ENCODE measurements around the gene OXSR1.
A peak's percentile ranks its signal among the peaks of the same experiment; 100 is the strongest.
"Not testable (repeated sequence)": the region's sequence is repeated elsewhere in the genome, so short reads cannot be mapped to it uniquely, and the experiment has no call there.

The OXSR1 gene

GRCh38 chr3:38207254-38208003 is 42.1 kb downstream of the OXSR1 start:
- H3K4me3 ChIP-seq (ENCODE audit: low read depth, low read length) = no peak overlapping the region

GRCh38 chr3:38210141-38210757 is 44.9 kb downstream of the OXSR1 start:
- DNase-seq (ENCODE audit: low read depth) = no peak
- H3K4me3 ChIP-seq (ENCODE audit: low read depth, low read length) = no peak overlapping the region

More at GRCh38 chr3:38207254-38208003, 42.1 kb downstream of the OXSR1 start:
- no peak for DNase-seq (ENCODE audit: low read depth)

GRCh38 chr3:38212141-38212540 is 46.8 kb downstream of the OXSR1 start:
- no peak overlapping the region for H3K4me3 ChIP-seq (ENCODE audit: low read depth, low read length)
- no peak for DNase-seq (ENCODE audit: low read depth)

- H3K4me3 ChIP-seq (ENCODE audit: low read depth, low read length) = no peak overlapping the region
- DNase-seq (ENCODE audit: low read depth) = no peak
Measured at GRCh38 chr3:38214560-38214959, 49.2 kb downstream of the OXSR1 start.

GRCh38 chr3:38219609-38220197 is 54.4 kb downstream of the OXSR1 start:
- H3K4me3 ChIP-seq (ENCODE audit: low read depth, low read length) = no peak overlapping the region
- DNase-seq (ENCODE audit: low read depth) = no peak

GRCh38 chr3:38221005-38221404 is 55.7 kb downstream of the OXSR1 start:
- H3K4me3 ChIP-seq (ENCODE audit: low read depth, low read length) = no peak overlapping the region
- no peak for DNase-seq (ENCODE audit: low read depth)

- no peak overlapping the region for H3K4me3 ChIP-seq (ENCODE audit: low read depth, low read length)
- DNase-seq (ENCODE audit: low read depth) = no peak
Measured at GRCh38 chr3:38222032-38222634, 56.8 kb downstream of the OXSR1 start.

- no peak overlapping the region for H3K4me3 ChIP-seq (ENCODE audit: low read depth, low read length)
- no peak for DNase-seq (ENCODE audit: low read depth)
Measured at GRCh38 chr3:38224357-38224756, 59.0 kb downstream of the OXSR1 start.

GRCh38 chr3:38226273-38226672 is 60.9 kb downstream of the OXSR1 start:
- DNase-seq (ENCODE audit: low read depth) = no peak
- no peak overlapping the region for H3K4me3 ChIP-seq (ENCODE audit: low read depth, low read length)

- DNase-seq (ENCODE audit: low read depth) = peak; percentile 35
- H3K4me3 ChIP-seq (ENCODE audit: low read depth, low read length) = no peak overlapping the region
Measured at GRCh38 chr3:38227989-38228388, 62.7 kb downstream of the OXSR1 start.

- no peak for DNase-seq (ENCODE audit: low read depth)
- H3K4me3 ChIP-seq (ENCODE audit: low read depth, low read length) = no peak overlapping the region
Measured at GRCh38 chr3:38229036-38229435, 63.7 kb downstream of the OXSR1 start.

- no peak overlapping the region for H3K4me3 ChIP-seq (ENCODE audit: low read depth, low read length)
- DNase-seq (ENCODE audit: low read depth) = no peak
Measured at GRCh38 chr3:38232701-38233100, 67.4 kb downstream of the OXSR1 start.

- H3K4me3 ChIP-seq (ENCODE audit: low read depth, low read length) = no peak overlapping the region
- no peak for DNase-seq (ENCODE audit: low read depth)
Measured at GRCh38 chr3:38235466-38235865, 70.1 kb downstream of the OXSR1 start.

GRCh38 chr3:38238416-38239008 is 73.2 kb downstream of the OXSR1 start:
- DNase-seq (ENCODE audit: low read depth) = no peak
- H3K4me3 ChIP-seq (ENCODE audit: low read depth, low read length) = no peak overlapping the region

GRCh38 chr3:38242812-38243211 is 77.5 kb downstream of the OXSR1 start:
- H3K4me3 ChIP-seq (ENCODE audit: low read depth, low read length) = not testable (repeated sequence)

GRCh38 chr3:38245930-38246329 is 80.6 kb downstream of the OXSR1 start:
- DNase-seq (ENCODE audit: low read depth) = no peak
- H3K4me3 ChIP-seq (ENCODE audit: low read depth, low read length) = no peak overlapping the region

More at GRCh38 chr3:38242812-38243211, 77.5 kb downstream of the OXSR1 start:
- not testable (repeated sequence) for DNase-seq (ENCODE audit: low read depth)

GRCh38 chr3:38247366-38248035 is 82.2 kb downstream of the OXSR1 start:
- no peak overlapping the region for H3K4me3 ChIP-seq (ENCODE audit: low read depth, low read length)
- DNase-seq (ENCODE audit: low read depth) = peak; percentile 73

- no peak overlapping the region for H3K4me3 ChIP-seq (ENCODE audit: low read depth, low read length)
- no peak for DNase-seq (ENCODE audit: low read depth)
Measured at GRCh38 chr3:38250198-38250597, 84.9 kb downstream of the OXSR1 start.

GRCh38 chr3:38251197-38251596 is 85.9 kb downstream of the OXSR1 start:
- no peak overlapping the region for H3K4me3 ChIP-seq (ENCODE audit: low read depth, low read length)
- no peak for DNase-seq (ENCODE audit: low read depth)
